CD4-positive, alpha-beta T cell treated with Interleukin-6 for 4 hours (primary cell): ENCODE results near the gene ETS2.
"Not testable (repeated sequence)": the region's sequence is repeated elsewhere in the genome, so short reads cannot be mapped to it uniquely, and the experiment has no call there.

Source experiments
- DNase-seq: peaks from one replicate; pipeline ENCODE4 v3.0.0-alpha.2; 2020; ENCODE audit warnings: mixed read lengths

The ETS2 gene

GRCh38 chr21:38819051-38819718, 13.5 kb downstream of the ETS2 start:
- DNase-seq, result no peak

GRCh38 chr21:38819719-38820159, 14.0 kb downstream of the ETS2 start:
- no peak for DNase-seq

GRCh38 chr21:38820471-38821239, 14.9 kb downstream of the ETS2 start:
- no peak for DNase-seq

- no peak for DNase-seq
Measured at GRCh38 chr21:38821248-38821647, 15.5 kb downstream of the ETS2 start.

GRCh38 chr21:38821959-38822682, 16.4 kb downstream of the ETS2 start:
- no peak for DNase-seq

GRCh38 chr21:38822778-38823238, 17.1 kb downstream of the ETS2 start:
- no peak for DNase-seq

- DNase-seq, result no peak
Measured at GRCh38 chr21:38823737-38824123, 18.0 kb downstream of the ETS2 start.

- no peak for DNase-seq
Measured at GRCh38 chr21:38824124-38824822, 18.5 kb downstream of the ETS2 start.

GRCh38 chr21:38825269-38825668, 19.5 kb downstream of the ETS2 start:
- DNase-seq, result no peak

- DNase-seq, result no peak
Measured at GRCh38 chr21:38825921-38826320, 20.2 kb downstream of the ETS2 start.

- DNase-seq, result not testable (repeated sequence)
Measured at GRCh38 chr21:38828111-38828510, 22.4 kb downstream of the ETS2 start.

- DNase-seq, result no peak
Measured at GRCh38 chr21:38830671-38831525, 25.2 kb downstream of the ETS2 start.

GRCh38 chr21:38831526-38832467, 26.1 kb downstream of the ETS2 start:
- no peak for DNase-seq

GRCh38 chr21:38832664-38833063, 26.9 kb downstream of the ETS2 start:
- DNase-seq, result no peak

GRCh38 chr21:38833117-38833516, 27.4 kb downstream of the ETS2 start:
- DNase-seq, result peak; percentile 21

GRCh38 chr21:38834725-38835124, 29.0 kb downstream of the ETS2 start:
- DNase-seq, result no peak

- no peak for DNase-seq
Measured at GRCh38 chr21:38837806-38838461, 32.2 kb downstream of the ETS2 start.

- no peak for DNase-seq
Measured at GRCh38 chr21:38838598-38839327, 33.0 kb downstream of the ETS2 start.
